CD1c-positive myeloid dendritic cell (primary cell): ENCODE data around the gene PDCD5.
A peak's percentile ranks its signal among the peaks of the same experiment; 100 is the strongest.
"Not testable (repeated sequence)": the region's sequence is repeated elsewhere in the genome, so short reads cannot be mapped to it uniquely, and the experiment has no call there.

Experiments
- DNase-seq: peaks from one replicate; pipeline ENCODE4 v3.0.0-alpha.2; 2016; ENCODE audit errors: extremely low spot score

PDCD5 gene

DNA sequence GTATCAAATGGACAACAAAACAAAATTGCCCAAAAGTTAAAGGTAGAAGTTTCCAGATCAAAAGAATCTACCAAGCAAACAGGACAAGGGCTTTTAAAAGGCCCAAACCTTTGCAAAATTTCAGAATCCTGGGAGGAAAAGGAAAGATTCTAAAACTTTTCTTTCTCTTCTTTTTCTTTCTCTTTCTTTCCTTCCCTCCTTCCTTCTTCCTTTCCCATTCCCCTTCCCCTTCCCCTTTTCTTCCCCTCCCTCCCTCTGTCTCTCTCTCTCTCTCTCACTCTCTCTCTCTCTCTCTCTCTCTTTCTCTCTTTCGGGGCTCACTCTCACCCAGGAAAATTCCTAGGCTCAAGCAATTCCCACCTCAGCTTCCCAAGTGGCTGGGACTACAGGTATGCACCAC lies 4.2 kb upstream of the PDCD5 start:
- no peak for DNase-seq

DNA sequence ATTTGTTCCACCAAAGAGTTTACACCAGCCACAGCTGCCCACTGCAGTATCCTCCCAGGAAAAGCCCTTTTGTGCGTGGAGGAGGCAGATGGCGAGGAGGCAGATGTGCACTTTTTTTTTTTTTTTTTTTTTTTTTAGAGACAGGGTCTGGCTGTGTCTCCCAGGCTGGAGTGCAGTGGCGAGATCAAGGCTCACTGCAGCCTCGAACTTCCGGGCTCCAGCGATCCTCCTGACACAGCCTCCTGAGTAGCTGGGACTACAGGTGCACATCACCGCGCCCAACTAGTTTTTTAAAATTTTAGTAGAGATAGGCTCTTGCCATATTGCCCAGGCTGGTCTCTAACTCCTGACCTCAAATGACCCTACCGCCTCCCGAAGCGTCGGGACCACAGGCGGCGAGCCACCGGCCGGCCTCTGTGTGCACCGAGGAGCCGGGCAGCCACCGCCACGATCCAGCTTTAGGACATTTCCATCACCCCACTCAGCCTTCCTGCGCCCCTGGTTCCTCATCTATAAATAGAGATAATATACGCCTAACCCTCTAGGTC lies 563 bp upstream of the PDCD5 start:
- DNase-seq, result no peak

DNA sequence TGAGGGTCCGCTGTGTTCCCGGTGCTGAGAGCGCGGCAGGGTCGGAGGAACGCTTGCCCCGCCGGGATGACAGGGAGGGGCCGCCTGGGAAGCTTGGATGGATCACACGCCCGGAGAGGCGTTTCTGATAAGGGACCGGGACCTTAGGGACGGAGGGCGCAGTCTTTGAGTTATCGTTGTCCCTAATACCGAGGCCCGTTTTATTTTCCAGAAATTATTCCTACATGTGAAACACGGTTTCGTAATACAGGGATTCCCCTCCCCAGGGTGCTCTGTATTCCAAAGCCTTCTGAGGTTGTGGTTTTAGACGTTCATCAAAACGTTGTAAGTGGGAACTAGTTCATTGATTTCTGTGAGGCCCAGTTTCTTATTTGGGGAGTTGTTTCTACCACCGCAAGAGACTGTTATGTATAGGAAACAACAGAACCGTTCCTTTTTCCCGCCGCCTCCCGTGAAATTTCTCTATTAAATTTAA lies 752 bp downstream of the PDCD5 start:
- peak; percentile 50 for DNase-seq

DNA sequence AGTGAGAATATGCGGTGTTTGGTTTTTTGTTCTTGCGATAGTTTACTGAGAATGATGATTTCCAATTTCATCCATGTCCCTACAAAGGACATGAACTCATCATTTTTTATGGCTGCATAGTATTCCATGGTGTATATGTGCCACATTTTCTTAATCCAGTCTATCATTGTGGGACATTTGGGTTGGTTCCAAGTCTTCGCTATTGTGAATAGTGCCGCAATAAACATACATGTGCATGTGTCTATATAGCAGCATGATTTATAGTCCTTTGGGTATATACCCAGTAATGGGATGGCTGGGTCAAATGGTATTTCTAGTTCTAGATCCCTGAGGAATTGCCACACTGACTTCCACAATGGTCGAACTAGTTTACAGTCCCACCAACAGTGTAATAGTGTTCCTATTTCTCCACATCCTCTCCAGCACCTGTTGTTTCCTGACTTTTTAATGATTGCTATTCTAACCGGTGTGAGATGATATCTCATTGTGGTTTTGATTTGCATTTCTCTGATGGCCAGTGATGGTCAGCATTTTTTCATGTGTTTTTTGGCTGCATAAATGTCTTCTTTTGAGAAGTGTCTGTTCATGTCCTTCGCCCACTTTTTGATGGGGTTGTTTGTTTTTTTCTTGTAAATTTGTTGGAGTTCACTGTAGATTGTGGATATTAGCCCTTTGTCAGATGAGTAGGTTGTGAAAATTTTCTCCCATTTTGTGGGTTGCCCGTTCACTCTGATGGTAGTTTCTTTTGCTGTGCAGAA lies 6.9 kb downstream of the PDCD5 start:
- not testable (repeated sequence) for DNase-seq

DNA sequence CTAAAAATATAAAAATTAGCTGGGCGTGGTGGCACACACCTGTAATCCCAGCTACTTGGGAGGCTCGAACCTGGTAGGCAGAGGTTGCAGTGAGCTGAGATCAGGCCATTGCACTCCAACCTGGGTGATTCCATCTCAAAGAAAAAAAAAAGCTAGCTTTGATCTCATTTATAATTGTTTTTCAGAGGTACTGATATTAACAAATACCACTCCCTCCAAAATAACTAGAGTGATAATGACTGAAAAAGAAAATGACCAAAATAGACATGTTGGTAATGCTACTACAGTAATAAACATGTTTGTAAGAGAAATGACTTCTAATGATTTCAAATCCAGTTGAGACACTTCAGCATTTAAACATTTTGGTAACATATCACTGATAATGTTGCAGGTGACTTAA lies 13.0 kb downstream of the PDCD5 start:
- DNase-seq, result no peak

DNA sequence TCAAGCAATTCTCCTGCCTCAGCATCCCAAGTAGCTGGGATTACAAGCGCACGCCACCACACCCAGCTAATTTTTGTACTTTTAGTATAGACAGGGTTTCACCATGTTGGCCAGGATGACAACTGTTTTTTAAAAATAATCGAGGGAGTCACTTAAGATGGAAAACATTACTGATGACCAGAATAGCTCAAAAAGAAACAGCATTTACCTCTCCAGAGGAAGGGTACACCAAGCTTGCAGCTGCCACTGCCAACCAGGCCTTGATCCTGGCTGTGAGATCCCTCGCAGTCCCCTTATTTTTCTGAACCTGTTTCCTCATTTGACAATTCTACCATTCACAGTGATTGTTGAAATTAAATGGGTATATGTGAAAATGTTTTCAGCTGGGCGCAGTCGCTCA lies 14.5 kb downstream of the PDCD5 start:
- DNase-seq, result no peak

DNA sequence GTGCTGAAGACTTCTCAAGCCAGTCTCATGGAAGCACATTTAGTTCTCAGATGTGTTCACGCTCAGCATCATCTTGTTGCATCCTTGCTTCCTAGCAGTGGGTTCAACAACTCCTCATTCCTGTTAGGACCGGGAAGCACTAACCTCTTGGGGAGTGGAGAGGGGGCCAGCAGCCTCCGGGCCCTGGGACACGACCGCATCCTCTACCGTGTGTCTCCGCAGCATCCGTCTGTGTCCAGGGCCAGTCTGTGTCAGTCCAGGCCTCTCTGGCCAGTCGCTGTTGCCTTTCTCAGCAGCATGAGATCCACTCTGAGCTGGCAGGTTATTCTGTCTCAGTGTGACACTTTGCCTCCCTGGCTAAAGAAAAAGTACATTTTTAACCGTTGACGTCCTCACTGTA lies 17.0 kb downstream of the PDCD5 start:
- no peak for DNase-seq

DNA sequence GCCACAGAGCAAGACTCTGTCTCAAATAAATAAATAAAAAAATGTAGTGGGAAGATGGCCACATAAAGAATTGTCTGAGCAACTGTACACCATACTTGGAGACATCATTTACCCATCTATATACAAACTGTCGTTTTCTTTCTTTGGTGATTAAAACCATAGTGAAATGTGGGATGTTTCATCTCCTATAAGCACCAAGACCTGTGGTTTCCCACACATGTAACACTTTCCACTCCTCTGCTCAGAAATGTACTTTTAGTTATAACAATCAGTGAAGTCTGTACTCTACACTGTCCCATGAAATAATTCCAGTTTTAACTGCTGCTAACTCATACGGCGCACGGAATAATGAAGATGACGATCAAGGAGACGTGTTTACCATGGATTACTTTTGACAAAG lies 18.3 kb downstream of the PDCD5 start:
- no peak for DNase-seq

DNA sequence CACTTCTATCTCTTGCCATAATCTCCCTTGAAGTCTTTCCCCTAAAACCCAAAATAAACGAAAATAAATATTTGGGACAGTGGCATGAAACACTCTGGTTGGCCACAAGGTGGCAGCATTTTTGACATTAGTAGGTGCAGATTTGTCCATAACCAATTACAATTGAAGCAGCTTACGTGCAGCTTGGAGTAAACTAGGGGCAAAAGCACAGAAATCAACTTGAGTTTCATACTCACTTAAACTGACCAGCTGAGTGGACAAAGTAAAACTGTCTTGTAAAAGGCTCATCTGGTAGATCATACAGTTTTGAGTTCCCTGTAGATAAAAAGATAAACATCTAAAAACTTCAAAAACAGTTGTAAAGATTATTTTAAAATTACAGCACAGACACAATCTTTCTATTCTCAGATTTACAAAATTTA lies 18.8 kb downstream of the PDCD5 start:
- DNase-seq, result peak; percentile 67

DNA sequence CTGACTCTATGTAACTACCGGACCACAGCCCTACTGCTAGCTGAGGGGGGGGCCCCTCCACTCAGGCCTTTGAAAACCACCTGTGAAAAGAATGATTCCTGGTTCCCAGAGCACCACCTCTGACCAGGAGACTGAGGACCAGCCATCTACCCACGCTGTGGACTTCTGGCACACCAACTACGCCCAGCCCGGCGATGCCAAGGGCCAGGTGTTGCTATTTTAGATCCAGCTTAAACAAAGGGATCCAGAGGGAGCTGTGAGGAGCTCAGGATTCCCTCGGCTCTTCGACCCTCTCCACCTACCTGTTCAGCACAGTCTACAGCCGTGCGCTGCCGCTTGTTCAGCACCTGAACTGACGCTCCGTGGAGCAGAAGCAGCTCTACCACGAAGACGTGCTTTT lies 23.0 kb downstream of the PDCD5 start:
- no peak for DNase-seq

DNA sequence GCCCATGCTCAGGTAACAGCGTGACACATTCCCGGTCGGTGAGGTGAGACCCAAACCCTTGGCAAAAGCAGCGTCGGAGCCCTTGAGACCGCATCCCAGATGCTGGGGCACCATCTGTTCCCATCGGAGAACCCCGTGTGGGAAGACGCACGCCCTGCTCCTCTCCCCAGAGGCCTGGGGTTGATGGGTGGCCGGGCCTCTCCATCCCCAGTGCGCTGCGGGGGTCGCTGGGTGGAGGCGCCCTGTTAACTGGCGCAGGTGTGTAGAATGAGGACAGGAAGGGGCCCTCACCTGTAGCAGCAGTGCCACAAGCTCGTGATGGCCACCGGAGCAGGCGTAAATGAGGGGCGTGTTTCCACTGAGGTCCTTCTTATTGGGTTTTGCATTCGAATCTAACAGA lies 24.6 kb downstream of the PDCD5 start:
- no peak for DNase-seq

DNA sequence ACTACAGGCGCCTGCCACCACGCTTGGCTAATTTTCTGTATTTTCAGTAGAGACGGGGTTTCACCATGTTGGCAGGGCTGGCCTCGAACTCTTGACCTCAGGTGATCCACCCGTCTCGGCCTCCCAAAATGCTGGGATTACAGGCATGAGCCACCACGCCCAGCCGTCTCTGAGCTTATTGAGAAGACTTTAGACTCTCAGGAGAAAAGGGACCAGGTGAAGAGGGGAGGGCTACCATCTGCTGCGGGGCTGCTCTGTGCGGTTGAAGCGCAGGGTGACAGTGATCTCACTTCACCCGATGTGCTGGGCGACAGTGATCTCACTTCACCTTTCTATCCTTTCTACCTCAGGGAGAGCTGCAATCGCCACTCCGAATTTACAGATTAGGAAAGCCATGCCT lies 25.3 kb downstream of the PDCD5 start:
- no peak for DNase-seq

DNA sequence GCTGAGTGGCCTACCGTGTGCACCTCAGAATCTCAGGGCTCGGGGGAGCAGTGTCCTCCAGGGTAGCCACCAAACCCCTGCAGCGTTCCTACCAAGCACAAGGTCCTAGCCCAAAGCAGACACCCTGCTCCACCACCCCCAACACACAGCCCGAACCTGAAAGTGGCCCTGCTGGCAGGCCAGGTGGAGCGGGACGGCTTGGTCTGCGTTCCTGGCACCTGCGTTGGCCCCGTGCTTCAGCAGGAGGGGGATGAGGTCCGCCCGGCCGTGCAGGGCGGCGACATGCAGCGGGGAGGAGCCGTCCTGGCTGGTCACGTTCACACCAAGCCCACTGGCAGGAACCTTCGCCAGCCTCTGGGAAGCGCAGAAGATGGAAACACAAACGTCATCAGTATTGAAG lies 26.5 kb downstream of the PDCD5 start:
- DNase-seq, result no peak

DNA sequence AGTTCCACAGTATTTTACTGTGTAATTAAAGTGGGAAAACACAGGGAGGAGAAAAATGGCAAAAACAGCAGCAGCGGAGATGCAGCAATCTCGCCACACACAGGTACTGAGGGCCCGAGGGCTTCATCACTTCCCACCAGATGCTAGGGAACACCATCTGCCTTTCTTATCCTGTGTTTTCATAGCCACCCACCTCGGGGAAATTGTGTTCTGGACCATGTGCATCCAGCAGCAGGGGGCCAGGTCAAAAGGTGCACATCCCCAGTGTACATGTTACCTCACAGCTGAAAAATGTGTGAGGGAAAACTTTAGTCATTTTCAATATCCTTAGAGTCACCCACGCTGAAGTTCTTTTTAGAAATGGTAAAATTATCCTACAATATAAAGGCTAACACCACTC lies 30.2 kb downstream of the PDCD5 start:
- no peak for DNase-seq

DNA sequence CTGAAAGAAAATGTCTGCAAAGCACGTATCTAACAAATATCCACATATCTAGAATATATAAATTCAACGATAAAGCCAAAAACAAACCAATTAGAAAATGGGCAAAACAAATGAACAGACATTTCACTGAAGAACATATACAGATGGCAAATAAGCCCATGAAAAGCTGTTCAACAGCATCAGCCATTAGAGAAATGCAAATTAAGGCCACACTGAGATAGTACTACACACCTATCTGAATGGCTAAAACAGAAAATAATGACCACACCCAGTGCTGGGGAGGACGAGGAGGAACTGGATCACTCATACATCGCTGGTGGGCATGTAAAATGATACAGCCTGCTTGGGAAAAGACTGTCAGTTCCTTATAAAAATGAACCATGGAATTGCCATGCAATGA lies 32.0 kb downstream of the PDCD5 start:
- no peak for DNase-seq

DNA sequence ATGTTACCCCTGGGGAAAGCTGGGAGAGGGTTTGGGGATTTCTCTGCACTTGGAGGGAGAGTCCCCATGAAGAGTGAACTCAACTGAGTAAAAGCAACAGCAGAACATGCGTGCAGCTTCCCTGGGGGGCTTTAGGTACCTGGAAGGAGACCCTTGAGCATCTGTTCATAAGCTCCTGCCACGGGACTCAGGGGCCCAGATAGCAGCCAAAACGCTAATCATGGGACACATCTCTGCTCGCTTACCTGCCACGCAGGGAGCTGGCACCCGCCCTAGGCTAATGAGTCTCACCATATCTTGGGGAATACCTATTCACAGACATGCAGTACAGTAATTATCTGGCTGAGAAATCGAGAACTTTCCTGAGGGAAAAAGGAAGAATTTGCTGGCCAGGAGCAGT lies 33.9 kb downstream of the PDCD5 start:
- no peak for DNase-seq

DNA sequence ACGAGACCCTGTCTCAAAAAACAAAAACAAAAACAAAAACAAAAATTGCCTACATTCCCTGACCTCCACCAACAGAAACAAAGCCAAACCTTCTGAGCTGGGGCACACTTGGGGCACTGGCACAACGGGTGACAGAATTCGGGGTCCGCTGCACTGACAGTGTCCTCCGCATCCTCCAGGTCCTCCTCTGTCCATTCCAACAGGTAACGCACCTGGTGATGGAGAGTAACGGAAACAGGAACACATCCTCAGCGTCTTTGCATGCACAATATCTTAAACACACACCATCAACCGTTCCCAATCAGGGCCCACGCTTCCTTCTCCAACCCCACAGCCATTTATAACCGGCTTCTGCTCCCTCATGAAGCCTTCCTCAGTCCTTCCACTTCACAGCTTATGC lies 34.6 kb downstream of the PDCD5 start:
- no peak for DNase-seq

DNA sequence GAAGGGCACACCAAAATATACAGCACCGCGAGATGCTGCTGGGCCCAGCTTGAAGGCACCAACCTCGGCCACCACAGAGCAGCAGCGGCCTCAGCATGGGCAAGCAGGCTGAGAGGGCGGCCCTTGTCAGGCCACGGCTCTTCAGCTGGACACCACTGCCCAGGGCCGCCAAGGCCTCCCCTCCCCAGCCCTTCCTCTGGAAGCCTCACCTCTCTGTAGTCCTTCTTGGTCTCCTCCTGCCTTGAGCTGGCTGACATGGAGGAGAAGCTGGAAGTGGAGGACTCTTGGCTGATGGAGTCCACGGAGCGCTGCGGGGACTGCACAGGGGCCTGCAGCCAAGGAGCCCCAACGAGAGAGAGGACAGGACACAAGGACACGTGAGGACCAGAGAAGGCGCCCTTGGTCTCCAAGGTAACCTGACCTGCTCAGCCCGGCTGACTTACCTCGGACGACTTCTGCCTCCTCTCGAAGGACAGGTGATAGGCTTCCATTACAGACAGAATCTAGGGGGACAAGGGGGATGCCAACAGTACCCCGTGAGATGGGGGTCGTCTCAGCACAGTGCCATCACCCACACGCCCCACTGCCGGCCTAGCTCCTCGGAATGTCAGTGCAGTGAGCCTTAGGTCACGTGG lies 38.2 kb downstream of the PDCD5 start:
- no peak for DNase-seq

DNA sequence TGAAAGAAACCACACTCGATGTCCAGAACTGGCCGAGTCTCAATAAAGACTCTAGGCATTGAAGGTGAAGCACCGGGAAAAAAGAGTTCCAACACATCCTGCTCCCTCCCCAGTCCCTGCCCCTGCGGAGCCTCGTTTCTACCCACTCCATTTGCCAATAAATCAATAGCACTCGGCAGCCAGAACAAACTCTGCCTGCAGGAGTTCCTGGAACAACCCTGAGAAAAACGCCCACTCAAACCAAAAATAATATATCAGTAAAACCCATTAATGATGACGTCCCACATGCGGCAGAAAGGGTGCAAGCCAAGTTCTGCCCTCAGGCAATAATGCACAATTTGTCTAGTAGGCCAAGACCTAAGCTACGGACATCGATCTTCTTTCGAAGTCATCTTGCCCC lies 41.0 kb downstream of the PDCD5 start:
- no peak for DNase-seq

DNA sequence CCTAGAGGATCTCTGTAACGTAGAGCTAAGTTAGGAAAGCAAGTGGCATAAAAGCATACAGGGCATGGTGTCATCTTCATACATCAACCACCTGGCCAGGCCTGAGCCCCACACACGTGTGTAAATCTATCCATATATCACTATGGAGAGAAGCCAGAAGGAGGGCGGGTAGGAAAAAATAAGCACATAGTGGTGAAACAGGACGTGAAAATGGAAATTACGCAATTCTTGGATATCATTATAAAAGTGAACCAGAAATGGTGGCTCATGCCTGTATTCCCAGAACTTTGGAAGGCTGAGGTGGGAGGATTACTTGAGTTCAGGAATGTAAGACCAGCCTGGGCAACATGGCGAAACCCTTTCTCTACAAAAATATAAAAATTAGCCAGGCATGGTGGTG lies 43.4 kb downstream of the PDCD5 start:
- DNase-seq, result no peak

DNA sequence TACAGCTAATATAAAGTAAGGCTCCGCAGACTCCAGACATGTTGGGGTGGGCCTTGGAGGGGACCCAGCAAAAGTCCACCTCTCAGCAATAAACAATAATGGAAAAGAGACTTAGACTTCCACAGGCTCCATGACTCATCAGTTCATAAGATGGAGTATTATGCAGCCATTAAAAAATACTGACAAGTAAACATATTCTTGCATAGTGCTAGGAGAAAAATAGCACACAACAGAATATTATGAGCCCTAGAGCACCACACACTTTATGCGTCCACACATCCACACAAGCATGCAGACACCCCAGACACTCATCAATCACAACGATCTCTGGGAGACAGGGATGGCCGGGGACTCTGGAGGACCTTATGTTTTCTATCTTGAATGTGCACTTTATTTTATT lies 46.0 kb downstream of the PDCD5 start:
- no peak for DNase-seq

DNA sequence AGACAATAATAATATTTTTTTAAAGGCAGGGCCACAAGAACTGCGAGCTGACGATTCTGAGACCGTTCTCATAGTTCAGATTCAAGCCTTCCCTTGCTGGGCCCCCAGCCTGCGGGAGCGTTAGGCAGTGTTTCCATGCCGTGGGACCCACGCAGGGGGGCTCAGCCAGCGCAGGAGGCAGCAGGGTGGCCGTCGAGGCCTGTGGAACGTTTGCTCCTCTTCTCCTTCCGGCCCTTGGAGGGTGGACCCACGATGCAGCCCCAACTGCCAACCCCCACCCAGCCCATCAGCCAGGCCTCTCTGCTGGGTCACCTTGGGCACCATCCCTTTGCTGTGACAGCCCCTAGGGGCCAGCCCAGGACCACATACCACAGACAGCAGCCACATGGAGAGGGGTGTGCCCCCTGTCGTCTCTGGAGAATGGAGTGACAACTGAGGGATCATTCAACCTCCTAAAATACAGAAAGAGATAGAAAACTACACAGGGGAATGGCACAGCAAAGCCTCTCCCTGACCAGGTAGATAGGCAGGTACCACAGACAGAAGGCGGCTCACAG lies 46.8 kb downstream of the PDCD5 start:
- DNase-seq, result no peak

DNA sequence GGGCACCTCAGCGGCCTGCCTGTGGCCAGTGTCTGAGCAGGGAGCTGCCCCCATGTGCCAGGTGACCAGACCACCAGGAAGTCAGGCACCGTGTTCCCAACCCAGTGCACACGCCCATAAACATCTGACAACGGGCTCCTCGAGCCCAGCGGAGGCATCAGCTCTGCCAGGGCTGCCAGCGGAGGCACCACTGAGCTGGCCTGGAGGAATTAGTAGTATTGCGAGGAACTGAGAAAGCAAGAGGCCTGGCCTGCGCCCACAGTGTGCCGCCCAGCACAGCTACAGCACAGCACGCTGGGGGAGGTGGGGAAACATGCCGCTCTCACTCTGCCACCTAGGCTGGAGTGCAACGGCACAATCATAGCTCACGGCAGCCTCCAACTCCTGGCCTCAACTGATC lies 49.3 kb downstream of the PDCD5 start:
- no peak for DNase-seq
